Mesothelial cell of epicardium (in vitro differentiated cells): Measurements from ENCODE around the gene CCNK. TPM values are rescaled to one million over a fixed set of nuclear protein-coding genes. Genes with fewer than 3 reads are reported as not detected.

Experiments used
- DNase-seq, 2 experiments: peaks; one replicate each; pipeline ENCODE4 v3.0.0; 2021; ENCODE audit warnings: low spot score in 2 of 2; ENCODE audit not compliant: unreplicated experiment in 2 of 2
- H3K27ac Mint-ChIP-seq: 2 replicates; pipeline ENCODE4 v1.8.0; 2021; ENCODE audit warnings: mixed read lengths
- H3K27me3 Mint-ChIP-seq: 2 replicates; pipeline ENCODE4 v1.8.0; 2021; ENCODE audit warnings: low read depth, mixed read lengths
- H3K36me3 Mint-ChIP-seq: 2 replicates; pipeline ENCODE4 v1.8.0; 2021; ENCODE audit warnings: mixed read lengths
- H3K4me1 Mint-ChIP-seq: 2 replicates; pipeline ENCODE4 v1.8.0; 2021; ENCODE audit warnings: mixed read lengths
- H3K4me3 Mint-ChIP-seq: 2 replicates; pipeline ENCODE4 v1.8.0; 2021; ENCODE audit warnings: mild to moderate bottlenecking, moderate library complexity, mixed read lengths
- H3K9me3 Mint-ChIP-seq: 2 replicates; pipeline ENCODE4 v1.8.0; 2021; ENCODE audit warnings: mixed read lengths
- CTCF ChIP-seq: fragments of 200-600 bp; sonication (generic); IDR thresholded peaks from one replicate; pipeline ENCODE4 v1.5.0; 2021; ENCODE audit warnings: antibody characterized with exemption; ENCODE audit not compliant: unreplicated experiment
- total RNA-seq: library from RNA; stranded (reverse); gene quantifications from 3 replicates; pipeline ENCODE4 v1.2.1, GENCODE V29; 2021

The CCNK gene
- total RNA-seq, 1 donor from 2014 or later = 65.1 TPM

GRCh38 chr14:99546234-99546879 is 65.1 kb downstream of the CCNK start:
- no peak overlapping the region for H3K4me3 Mint-ChIP-seq
- H3K9me3 Mint-ChIP-seq = no peaks in the 10 kb centered on the region
- no peak for TF ChIP-seq CTCF
- H3K27me3 Mint-ChIP-seq = no peaks in the 10 kb centered on the region
- H3K27ac Mint-ChIP-seq = peak overlapping the region; percentile 59
- H3K36me3 Mint-ChIP-seq = no peaks in the 10 kb centered on the region
- H3K4me1 Mint-ChIP-seq = peaks cover 69% of the 10 kb centered on the region
- no peak for DNase-seq

- H3K36me3 Mint-ChIP-seq = no peaks in the 10 kb centered on the region
- no peak overlapping the region for H3K4me3 Mint-ChIP-seq
- no peak for DNase-seq
- no peaks in the 10 kb centered on the region for H3K9me3 Mint-ChIP-seq
- no peak for TF ChIP-seq CTCF
- H3K4me1 Mint-ChIP-seq = peaks cover 60% of the 10 kb centered on the region
- H3K27me3 Mint-ChIP-seq = no peaks in the 10 kb centered on the region
- peak overlapping the region; percentile 71 for H3K27ac Mint-ChIP-seq
These were observed 67.0 kb downstream of the CCNK start for GRCh38 chr14:99548255-99548654.

GRCh38 chr14:99548871-99549515 is 67.8 kb downstream of the CCNK start:
- TF ChIP-seq CTCF = no peak

GRCh38 chr14:99549684-99550083 is 68.5 kb downstream of the CCNK start:
- no peak for TF ChIP-seq CTCF
- Mint-ChIP-seq H3K27me3 (no peaks in the 10 kb centered on the region), H3K4me3 (no peak overlapping the region), H3K36me3 (no peaks in the 10 kb centered on the region), H3K4me1 (peaks cover 54% of the 10 kb centered on the region), H3K27ac (peak overlapping the region; percentile 30), H3K9me3 (no peaks in the 10 kb centered on the region)
- no peak for DNase-seq

More at GRCh38 chr14:99548871-99549515, 67.8 kb downstream of the CCNK start:
- Mint-ChIP-seq H3K36me3 (no peaks in the 10 kb centered on the region), H3K9me3 (no peaks in the 10 kb centered on the region), H3K27ac (peak overlapping the region; percentile 71), H3K4me1 (peaks cover 60% of the 10 kb centered on the region), H3K4me3 (no peak overlapping the region), H3K27me3 (no peaks in the 10 kb centered on the region)
- no peak for DNase-seq

GRCh38 chr14:99550387-99550992 is 69.3 kb downstream of the CCNK start:
- H3K9me3 Mint-ChIP-seq = no peaks in the 10 kb centered on the region
- H3K27ac Mint-ChIP-seq = no peak overlapping the region
- TF ChIP-seq CTCF = no peak
- no peaks in the 10 kb centered on the region for H3K27me3 Mint-ChIP-seq
- H3K4me1 Mint-ChIP-seq = peaks cover 50% of the 10 kb centered on the region
- H3K4me3 Mint-ChIP-seq = no peak overlapping the region
- DNase-seq = no peak
- H3K36me3 Mint-ChIP-seq = no peaks in the 10 kb centered on the region
